Osteocyte (in vitro differentiated cells): Measurements from ENCODE around the gene APOB. TPM values are rescaled to one million over a fixed set of nuclear protein-coding genes. Genes with fewer than 3 reads are reported as not detected.

Experiments
- DNase-seq: peaks from one replicate; pipeline ENCODE4 v3.0.0; 2021; ENCODE audit warnings: mixed read lengths; ENCODE audit not compliant: unreplicated experiment; ENCODE audit errors: extremely low spot score
- H3K27ac Mint-ChIP-seq: one replicate; pipeline ENCODE4 v1.8.0; 2021; ENCODE audit warnings: mild to moderate bottlenecking, mixed read lengths; ENCODE audit not compliant: unreplicated experiment
- H3K27me3 Mint-ChIP-seq: one replicate; pipeline ENCODE4 v1.8.0; 2021; ENCODE audit warnings: mixed read lengths; ENCODE audit not compliant: unreplicated experiment
- H3K36me3 Mint-ChIP-seq: one replicate; pipeline ENCODE4 v1.8.0; 2021; ENCODE audit warnings: mixed read lengths; ENCODE audit not compliant: unreplicated experiment
- H3K4me1 Mint-ChIP-seq: one replicate; pipeline ENCODE4 v1.8.0; 2021; ENCODE audit warnings: mixed read lengths; ENCODE audit not compliant: unreplicated experiment
- H3K4me3 Mint-ChIP-seq: one replicate; pipeline ENCODE4 v1.8.0; 2021; ENCODE audit warnings: mild to moderate bottlenecking, moderate library complexity, mixed read lengths; ENCODE audit not compliant: unreplicated experiment
- H3K9me3 Mint-ChIP-seq: one replicate; pipeline ENCODE4 v1.8.0; 2021; ENCODE audit warnings: mixed read lengths; ENCODE audit not compliant: unreplicated experiment
- CTCF ChIP-seq: fragments of 200-600 bp; sonication (generic); IDR thresholded peaks from 2 replicates; pipeline ENCODE4 v1.5.0; 2021; ENCODE audit warnings: antibody characterized with exemption, mild to moderate bottlenecking, moderate library complexity
- total RNA-seq: library from RNA; stranded (reverse); gene quantifications from 2 replicates; pipeline ENCODE4 v1.2.1, GENCODE V29; 2021

The APOB gene
- total RNA-seq, 1 donor from 2014 or later: 0.21 TPM

GRCh38 chr2:20955277-20956026 lies 88.4 kb downstream of the APOB start:
- no peak for TF ChIP-seq CTCF
- H3K27ac Mint-ChIP-seq: no peak overlapping the region
- no peak for DNase-seq
- H3K9me3 Mint-ChIP-seq: no peaks in the 10 kb centered on the region
- H3K27me3 Mint-ChIP-seq: peaks cover 14% of the 10 kb centered on the region
- no peak overlapping the region for H3K4me3 Mint-ChIP-seq
- peaks cover 16% of the 10 kb centered on the region for H3K4me1 Mint-ChIP-seq
- H3K36me3 Mint-ChIP-seq: no peaks in the 10 kb centered on the region

GRCh38 chr2:20953146-20953824 lies 90.6 kb downstream of the APOB start:
- no peak overlapping the region for H3K27ac Mint-ChIP-seq
- H3K36me3 Mint-ChIP-seq: no peaks in the 10 kb centered on the region
- H3K4me1 Mint-ChIP-seq: peaks cover 7% of the 10 kb centered on the region
- no peaks in the 10 kb centered on the region for H3K9me3 Mint-ChIP-seq
- H3K4me3 Mint-ChIP-seq: no peak overlapping the region
- no peak for TF ChIP-seq CTCF
- no peak for DNase-seq
- peaks cover 18% of the 10 kb centered on the region for H3K27me3 Mint-ChIP-seq

Other genes with a start within 250 kb of the APOB start
- gene LDAH, start 221.0 kb downstream of the APOB start, total RNA-seq: 25.7 and 28.0 TPM in 2 replicates
- not detected in 2 replicates for gene TDRD15, start 79.9 kb upstream of the APOB start, total RNA-seq